B cell (primary cell): ENCODE measurements around the gene KRT35. TPM values are rescaled to one million over a fixed set of nuclear protein-coding genes. Genes with fewer than 3 reads are reported as not detected.

Source experiments
- ATAC-seq: fragments of 200-7000 bp; cut with Tn5 transposase; one replicate; pipeline ENCODE4 v1.10.0; 2021; ENCODE audit warnings: low read depth, mild to moderate bottlenecking, moderate number of reproducible peaks, moderate library complexity
- CTCF ChIA-PET: fragments of 350-600 bp; sonication (Branson Sonifier 250); formaldehyde crosslinking; loops from one replicate; lab custom pipeline; 2021; ENCODE audit warnings: antibody characterized with exemption, inconsistent platforms; lab: Charles Lee
- POLR2A ChIA-PET: fragments of 350-600 bp; sonication (Branson Sonifier 250); formaldehyde crosslinking; loops from one replicate; lab custom pipeline; 2021; ENCODE audit warnings: antibody characterized with exemption; lab: Charles Lee
- DNase-seq: peaks from one replicate; pipeline ENCODE4 v3.0.0; 2013
- H2AFZ ChIP-seq: 2 replicates; pipeline ENCODE4 v1.6.1; 2012; ENCODE audit warnings: mild to moderate bottlenecking, low read depth, low read length; ENCODE audit not compliant: insufficient read depth, poor library complexity, severe bottlenecking
- H3K27ac ChIP-seq, 2 donors: 1 replicate in 1 of 2; 2 replicates in 1 of 2; pipeline ENCODE4 v1.5.1; 2012 to 2013; ENCODE audit warnings: low read length in 2 of 2, mild to moderate bottlenecking in 2 of 2, moderate library complexity in 1 of 2
- H3K27me3 ChIP-seq, 4 experiments: fragments of 200-600 bp in 1 of 4; sonication (generic) in 1 of 4; replicated peaks in 1 of 4; 1 replicate in 2 of 4; 2 replicates in 2 of 4; pipeline versions ENCODE4 v1.6.1 to v1.7.0; 2013 to 2016; ENCODE audit warnings: low read length in 3 of 4, mild to moderate bottlenecking in 2 of 4, mixed read lengths in 1 of 4, moderate library complexity in 1 of 4; ENCODE audit not compliant: insufficient read depth in 4 of 4, control insufficient read depth in 3 of 4; ENCODE audit errors: control extremely low read depth in 1 of 4
- H3K36me3 ChIP-seq, 2 experiments: replicated peaks in 1 of 2; 1 replicate in 1 of 2; 2 replicates in 1 of 2; pipeline versions ENCODE4 v1.6.1 to v1.7.1; 2013; ENCODE audit warnings: low read length in 1 of 2; ENCODE audit not compliant: insufficient read depth in 2 of 2, control insufficient read depth in 1 of 2; ENCODE audit errors: control extremely low read depth in 1 of 2, extremely low read depth in 1 of 2
- H3K4me1 ChIP-seq, 2 donors: fragments of 200-600 bp in 1 of 2; sonication (generic) in 1 of 2; 1 replicate in 1 of 2; 2 replicates in 1 of 2; pipeline versions ENCODE4 v1.5.1 to v1.6.1; 2013 to 2017; ENCODE audit warnings: low read length in 2 of 2; ENCODE audit not compliant: control insufficient read depth in 2 of 2, insufficient read depth in 2 of 2
- H3K4me2 ChIP-seq: replicated peaks from 2 replicates; pipeline ENCODE3; 2012; ENCODE audit warnings: mild to moderate bottlenecking, low read depth, low read length; ENCODE audit not compliant: poor library complexity, severe bottlenecking
- H3K4me3 ChIP-seq, 5 experiments: fragments of 200-600 bp in 1 of 5; sonication (generic) in 1 of 5; 1 replicate in 3 of 5; 2 replicates in 2 of 5; pipeline versions ENCODE4 v1.5.1 to v1.7.0; 2011 to 2016; ENCODE audit warnings: low read length in 4 of 5, mild to moderate bottlenecking in 4 of 5, low read depth in 2 of 5, control low read depth in 1 of 5, moderate library complexity in 1 of 5; ENCODE audit not compliant: insufficient read depth in 1 of 5; ENCODE audit errors: control extremely low read depth in 1 of 5, extremely low read depth in 1 of 5
- H3K79me2 ChIP-seq: fragments of 200-600 bp; sonication (generic); one replicate; pipeline ENCODE4 v1.6.0; 2016; ENCODE audit warnings: low read length; ENCODE audit not compliant: control insufficient read depth, insufficient read depth
- H3K9ac ChIP-seq: fragments of 200-600 bp; sonication (generic); 2 replicates; pipeline ENCODE4 v1.6.1; 2017; ENCODE audit warnings: mild to moderate bottlenecking, low read length, moderate library complexity
- H3K9me3 ChIP-seq, 3 donors: one replicate each; pipeline versions ENCODE4 v1.6.1 to v1.7.1; 2013; ENCODE audit warnings: low read length in 2 of 3; ENCODE audit not compliant: control insufficient read depth in 2 of 3, insufficient read depth in 1 of 3; ENCODE audit errors: control extremely low read depth in 1 of 3
- H4K20me1 ChIP-seq: 2 replicates; pipeline ENCODE4 v1.6.0; 2012; ENCODE audit warnings: mild to moderate bottlenecking, low read length; ENCODE audit not compliant: insufficient read depth, control insufficient read depth, poor library complexity, severe bottlenecking
- H3K27ac Mint-ChIP-seq: one replicate; pipeline ENCODE4 v1.8.0; 2021; ENCODE audit warnings: mixed read lengths
- H3K27me3 Mint-ChIP-seq: one replicate; pipeline ENCODE4 v1.8.0; 2021; ENCODE audit warnings: mixed read lengths
- H3K4me1 Mint-ChIP-seq: one replicate; pipeline ENCODE4 v1.8.0; 2021; ENCODE audit warnings: mixed read lengths
- H3K4me3 Mint-ChIP-seq: one replicate; pipeline ENCODE4 v1.8.0; 2021; ENCODE audit warnings: mixed read lengths
- H3K9me3 Mint-ChIP-seq: one replicate; pipeline ENCODE4 v1.8.0; 2022; ENCODE audit warnings: mixed read lengths; ENCODE audit not compliant: insufficient read depth
- CTCF ChIP-seq: fragments of 200-600 bp; IDR thresholded peaks from one replicate; pipeline ENCODE4 v1.8.0; 2022; ENCODE audit warnings: antibody characterized with exemption, mild to moderate bottlenecking
- EZH2 ChIP-seq: IDR thresholded peaks from 2 replicates; pipeline ENCODE4 v1.6.1; 2012; ENCODE audit warnings: borderline replicate concordance, low read depth, mild to moderate bottlenecking, moderate library complexity, low read length; ENCODE audit not compliant: insufficient read depth, poor library complexity, severe bottlenecking
- WGBS: methylation state at CpG from one replicate; pipeline ENCODE4 v1.1.5; 2013; ENCODE audit warnings: missing lambda C conversion rate; ENCODE audit not compliant: insufficient coverage; 5-methylcytosine and 5-hydroxymethylcytosine counted together
- intact Hi-C: fragments of 100-400 bp; cut with micrococcal nuclease; formaldehyde crosslinking; loops from one replicate; pipeline ENCODE4 v1.10.0; 2022
- polyA plus RNA-seq: library from polyadenylated mRNA; depleted of rRNA; stranded (reverse); fragments of >200 nt; gene quantifications from 2 replicates; pipeline ENCODE4 v1.2.3, GENCODE V29; 2012
- total RNA-seq, 2 donors: library from RNA; stranded (reverse); fragments of 120-200 nt in 1 of 2; gene quantifications; 1 replicate in 1 of 2; 2 replicates in 1 of 2; pipeline versions ENCODE4 v1.2.3 to v1.2.4, GENCODE V29; 2013 to 2022

KRT35 gene
- total and polyA plus RNA-seq, 2 donors (not counting 1 experiment from before 2014, with no cell fraction given), result not detected

GRCh38 chr17:41475421-41475820, 5.5 kb downstream of the KRT35 start:
- H3K4me1 Mint-ChIP-seq, result peaks cover 4% of the 10 kb centered on the region

GRCh38 chr17:41474863-41475262, 6.1 kb downstream of the KRT35 start:
- TF ChIP-seq CTCF (no peak), EZH2 (no peak)
- H3K4me1 Mint-ChIP-seq, result peaks cover under 1% of the 10 kb centered on the region
- ChIA-PET CTCF (no interaction called here), POLR2A (no interaction called here)
- no peak overlapping the region for H3K4me2 ChIP-seq
- DNase-seq (no peak), ATAC-seq (no peak)
- no peaks in the 10 kb centered on the region for H3K79me2 ChIP-seq
- WGBS, result 68% methylated on average over 6 of the region's 8 CpGs
- no peak overlapping the region for H2AFZ ChIP-seq
- no peak overlapping the region for H3K4me3 ChIP-seq
- H3K27me3 Mint-ChIP-seq, result peaks cover 7% of the 10 kb centered on the region
- H3K27ac ChIP-seq, result no peak overlapping the region
- H3K4me3 Mint-ChIP-seq, result no peak overlapping the region
- no peak overlapping the region for H3K27ac Mint-ChIP-seq
- no peaks in the 10 kb centered on the region for H3K9me3 ChIP-seq
- peaks cover 2 to 4% of the 10 kb centered on the region in 2 donors for H3K4me1 ChIP-seq
- no peaks in the 10 kb centered on the region for H3K36me3 ChIP-seq
- H4K20me1 ChIP-seq, result no peaks in the 10 kb centered on the region
- peaks cover 2% of the 10 kb centered on the region for H3K9me3 Mint-ChIP-seq
- H3K9ac ChIP-seq, result no peak overlapping the region
- no peaks in the 10 kb centered on the region for H3K27me3 ChIP-seq
- intact Hi-C loops, result no loop called here

More at GRCh38 chr17:41475421-41475820, 5.5 kb downstream of the KRT35 start:
- H2AFZ ChIP-seq, result no peak overlapping the region
- no peak overlapping the region for H3K4me3 ChIP-seq
- DNase-seq (no peak), ATAC-seq (no peak)
- no peaks in the 10 kb centered on the region for H3K36me3 ChIP-seq
- H3K27me3 Mint-ChIP-seq, result peaks cover 7% of the 10 kb centered on the region
- peaks cover 4 to 6% of the 10 kb centered on the region in 2 donors for H3K4me1 ChIP-seq
- H3K9me3 Mint-ChIP-seq, result peaks cover 2% of the 10 kb centered on the region
- CTCF ChIA-PET, result no interaction called here
- no peak overlapping the region for H3K27ac ChIP-seq
- no peaks in the 10 kb centered on the region for H3K27me3 ChIP-seq
- TF ChIP-seq CTCF, result no peak
- no peak for TF ChIP-seq EZH2
- no peaks in the 10 kb centered on the region for H4K20me1 ChIP-seq
- H3K27ac Mint-ChIP-seq, result no peak overlapping the region
- POLR2A ChIA-PET, result no interaction called here
- no peak overlapping the region for H3K9ac ChIP-seq
- no peaks in the 10 kb centered on the region for H3K9me3 ChIP-seq
- no peak overlapping the region for H3K4me3 Mint-ChIP-seq
- H3K4me2 ChIP-seq, result no peak overlapping the region
- intact Hi-C loops, result no loop called here
- H3K79me2 ChIP-seq, result no peaks in the 10 kb centered on the region
- WGBS, result 95% methylated on average over 4 of the region's 4 CpGs
